Skeletal muscle tissue (tissue), 5 donors: ENCODE measurements around the gene HEXIM2. TPM values are rescaled to one million over a fixed set of nuclear protein-coding genes. Genes with fewer than 3 reads are reported as not detected.

Experiments
- H3K27ac ChIP-seq: one replicate; pipeline ENCODE4 v1.7.0; 2013; ENCODE audit warnings: mild to moderate bottlenecking, low read depth, low read length, inconsistent platforms
- H3K27me3 ChIP-seq, 3 donors: one replicate each; pipeline ENCODE4 v1.7.0; 2013; ENCODE audit warnings: low read length in 3 of 3; ENCODE audit not compliant: control insufficient read depth in 3 of 3, insufficient read depth in 3 of 3
- H3K36me3 ChIP-seq, 3 donors: one replicate each; pipeline ENCODE4 v1.7.0; 2013; ENCODE audit warnings: low read length in 3 of 3; ENCODE audit not compliant: control insufficient read depth in 3 of 3, insufficient read depth in 3 of 3
- H3K4me1 ChIP-seq, 3 donors: one replicate each; pipeline ENCODE4 v1.7.0; 2013; ENCODE audit warnings: low read length in 3 of 3, mild to moderate bottlenecking in 3 of 3; ENCODE audit not compliant: control insufficient read depth in 3 of 3, insufficient read depth in 3 of 3
- H3K4me3 ChIP-seq, 3 donors: one replicate each; pipeline ENCODE4 v1.7.0; 2013; ENCODE audit warnings: low read length in 3 of 3
- H3K9ac ChIP-seq, 3 donors: one replicate each; pipeline ENCODE4 v1.7.0; 2013; ENCODE audit warnings: low read length in 3 of 3, mild to moderate bottlenecking in 3 of 3, moderate library complexity in 2 of 3, low read depth in 1 of 3
- H3K9me3 ChIP-seq, 3 donors: one replicate each; pipeline ENCODE4 v1.7.0; 2013; ENCODE audit warnings: low read length in 3 of 3; ENCODE audit not compliant: control insufficient read depth in 3 of 3
- small RNA-seq: library from RNA; depleted of rRNA; stranded (forward); fragments of <200 nt; gene quantifications from one replicate; pipeline ENCODE3, GENCODE V24; 2014
- total RNA-seq: library from RNA; depleted of rRNA; stranded (reverse); fragments of >200 nt; gene quantifications from one replicate; pipeline ENCODE4 v1.2.3, GENCODE V29; 2014
- donor health status: Osteomylitis.

The HEXIM2 gene
- total RNA-seq, 1 donor from 2014 or later = 10.4 TPM

- H3K27ac ChIP-seq = no peak overlapping the region
- no peak overlapping the region for H3K4me3 ChIP-seq
- H3K4me1 ChIP-seq = peaks cover 9 to 20% (median 9%) of the 10 kb centered on the region in 3 donors
- H3K27me3 ChIP-seq = peaks cover 0 to 12% (median 0%) of the 10 kb centered on the region in 3 donors
- no peaks in the 10 kb centered on the region for H3K36me3 ChIP-seq
- H3K9ac ChIP-seq = no peak overlapping the region
- no peaks in the 10 kb centered on the region for H3K9me3 ChIP-seq
Observed at GRCh38 chr17:45218895-45219661, 57.4 kb downstream of the HEXIM2 start.

Small RNAs within 50 kb of the gene (small RNA-seq; reads per million reads assigned to genes)
- 0.07 reads per million for gene MIR6784

Other genes starting within 250 kb of the HEXIM2 start
- 2.1 TPM for gene GFAP, start 246.4 kb upstream of the HEXIM2 start, total RNA-seq
- 1.0 TPM for gene KIF18B, start 214.1 kb upstream of the HEXIM2 start, total RNA-seq
- gene C1QL1, start 193.6 kb upstream of the HEXIM2 start, total RNA-seq = 1.0 TPM
- gene DCAKD, start 110.2 kb upstream of the HEXIM2 start, total RNA-seq = 20.9 TPM
- 35.5 TPM for gene NMT1, start 100.6 kb upstream of the HEXIM2 start, total RNA-seq
- gene PLCD3, start 29.4 kb upstream of the HEXIM2 start, total RNA-seq = 12.0 TPM
- gene ACBD4, start 26.2 kb upstream of the HEXIM2 start, total RNA-seq = 3.1 TPM
- gene HEXIM1, start 13.4 kb upstream of the HEXIM2 start, total RNA-seq = 14.6 TPM
- 3.1 TPM for gene FMNL1, start 60.0 kb downstream of the HEXIM2 start, total RNA-seq
- not detected for gene SPATA32, start 100.2 kb downstream of the HEXIM2 start, total RNA-seq
- 1.6 TPM for gene MAP3K14, start 155.1 kb downstream of the HEXIM2 start, total RNA-seq